Parathyroid adenoma (tissue), 2 donors: Measurements from ENCODE around the gene PLD1.

ENCODE experiments used
- H2AFZ ChIP-seq: fragments of 300-600 bp; sonication (generic); one replicate; pipeline ENCODE4 v1.7.0; 2017; ENCODE audit warnings: antibody characterized with exemption, mild to moderate bottlenecking
- H3K27ac ChIP-seq: fragments of 300-600 bp; sonication (generic); one replicate; pipeline ENCODE4 v1.7.0; 2017
- H3K27me3 ChIP-seq: fragments of 300-600 bp; sonication (generic); one replicate; pipeline ENCODE4 v1.7.0; 2017; ENCODE audit warnings: low read length; ENCODE audit not compliant: control insufficient read depth, insufficient read depth
- H3K36me3 ChIP-seq: fragments of 300-600 bp; sonication (generic); one replicate; pipeline ENCODE4 v1.7.0; 2017; ENCODE audit warnings: low read length; ENCODE audit not compliant: control insufficient read depth, insufficient read depth
- H3K4me1 ChIP-seq: fragments of 300-600 bp; sonication (generic); one replicate; pipeline ENCODE4 v1.7.0; 2017; ENCODE audit warnings: control low read depth
- H3K4me2 ChIP-seq: fragments of 300-600 bp; sonication (generic); one replicate; pipeline ENCODE4 v1.7.0; 2017; ENCODE audit warnings: low read length
- H3K4me3 ChIP-seq: fragments of 300-600 bp; sonication (generic); one replicate; pipeline ENCODE4 v1.7.0; 2017; ENCODE audit warnings: low read depth, low read length
- H3K79me2 ChIP-seq: fragments of 300-600 bp; sonication (generic); one replicate; pipeline ENCODE4 v1.7.0; 2017; ENCODE audit warnings: control low read depth
- H3K9ac ChIP-seq: fragments of 300-600 bp; sonication (generic); one replicate; pipeline ENCODE4 v1.7.0; 2017; ENCODE audit warnings: mild to moderate bottlenecking
- H3K9me3 ChIP-seq: fragments of 300-600 bp; sonication (generic); one replicate; pipeline ENCODE4 v1.7.0; 2017; ENCODE audit warnings: low read length; ENCODE audit not compliant: control insufficient read depth
- CTCF ChIP-seq: fragments of 300-600 bp; sonication (generic); IDR thresholded peaks from one replicate; pipeline ENCODE4 v1.7.0; 2017; ENCODE audit warnings: antibody characterized with exemption, mild to moderate bottlenecking
- donor health status: primary hyperparathyroidism.

Gene PLD1

GRCh38 chr3:171841620-171842000 lies 31.3 kb upstream of the PLD1 start:
- Histone ChIP-seq H3K27ac (no peak overlapping the region), H3K9me3 (no peaks in the 10 kb centered on the region), H3K4me2 (no peak overlapping the region), H3K27me3 (no peaks in the 10 kb centered on the region), H3K36me3 (no peaks in the 10 kb centered on the region), H3K4me1 (no peaks in the 10 kb centered on the region), H3K79me2 (no peaks in the 10 kb centered on the region), H3K4me3 (no peak overlapping the region), H3K9ac (no peak overlapping the region), H2AFZ (no peak overlapping the region)
- no peak for TF ChIP-seq CTCF

- no peak overlapping the region for H3K9ac ChIP-seq
Observed at GRCh38 chr3:171840811-171841619, 30.7 kb upstream of the PLD1 start.

GRCh38 chr3:171840445-171840810 lies 30.1 kb upstream of the PLD1 start:
- no peaks in the 10 kb centered on the region for H3K36me3 ChIP-seq
- no peak for TF ChIP-seq CTCF
- no peaks in the 10 kb centered on the region for H3K9me3 ChIP-seq
- no peak overlapping the region for H3K4me2 ChIP-seq
- H2AFZ ChIP-seq = no peak overlapping the region
- H3K9ac ChIP-seq = no peak overlapping the region
- H3K27me3 ChIP-seq = no peaks in the 10 kb centered on the region
- no peak overlapping the region for H3K4me3 ChIP-seq
- H3K79me2 ChIP-seq = no peaks in the 10 kb centered on the region
- no peak overlapping the region for H3K27ac ChIP-seq
- no peaks in the 10 kb centered on the region for H3K4me1 ChIP-seq

More at GRCh38 chr3:171840811-171841619, 30.7 kb upstream of the PLD1 start:
- no peak overlapping the region for H3K27ac ChIP-seq
- no peak for TF ChIP-seq CTCF
- H3K4me3 ChIP-seq = no peak overlapping the region
- H3K4me2 ChIP-seq = no peak overlapping the region
- no peaks in the 10 kb centered on the region for H3K36me3 ChIP-seq
- no peak overlapping the region for H2AFZ ChIP-seq
- H3K79me2 ChIP-seq = no peaks in the 10 kb centered on the region
- no peaks in the 10 kb centered on the region for H3K4me1 ChIP-seq
- no peaks in the 10 kb centered on the region for H3K9me3 ChIP-seq
- H3K27me3 ChIP-seq = no peaks in the 10 kb centered on the region

GRCh38 chr3:171839270-171839669 lies 29.0 kb upstream of the PLD1 start:
- no peak overlapping the region for H3K4me2 ChIP-seq
- no peak overlapping the region for H3K4me3 ChIP-seq
- H3K4me1 ChIP-seq = no peaks in the 10 kb centered on the region
- H3K9me3 ChIP-seq = no peaks in the 10 kb centered on the region
- H3K9ac ChIP-seq = no peak overlapping the region
- no peak overlapping the region for H2AFZ ChIP-seq
- no peaks in the 10 kb centered on the region for H3K36me3 ChIP-seq
- H3K27ac ChIP-seq = no peak overlapping the region
- TF ChIP-seq CTCF = no peak
- no peaks in the 10 kb centered on the region for H3K79me2 ChIP-seq
- no peaks in the 10 kb centered on the region for H3K27me3 ChIP-seq

GRCh38 chr3:171838218-171838720 lies 28.0 kb upstream of the PLD1 start:
- Histone ChIP-seq H3K9ac (no peak overlapping the region), H3K4me3 (no peak overlapping the region), H3K79me2 (no peaks in the 10 kb centered on the region), H3K4me1 (no peaks in the 10 kb centered on the region), H3K27ac (peak overlapping the region; percentile 1), H3K36me3 (no peaks in the 10 kb centered on the region), H3K4me2 (no peak overlapping the region), H2AFZ (peak overlapping the region; percentile 72), H3K27me3 (no peaks in the 10 kb centered on the region), H3K9me3 (no peaks in the 10 kb centered on the region)
- TF ChIP-seq CTCF = no peak
